Loucy (cell line): ENCODE data around the gene PACRG.

Source experiments
- EZH2phosphoT487 ChIP-seq: fragments of 200-600 bp; IDR thresholded peaks from 2 replicates; pipeline ENCODE4 v1.6.1; 2018; ENCODE audit warnings: antibody characterized with exemption, mild to moderate bottlenecking, moderate library complexity, borderline replicate concordance
- TF ChIP-seq, protein P1 (sequence below): fragments of 200-600 bp; sonication (generic); conservative IDR thresholded peaks from 2 replicates; pipeline ENCODE4 v1.5.1; 2014; ENCODE audit warnings: mild to moderate bottlenecking, antibody characterized with exemption, low read length

DNA sequence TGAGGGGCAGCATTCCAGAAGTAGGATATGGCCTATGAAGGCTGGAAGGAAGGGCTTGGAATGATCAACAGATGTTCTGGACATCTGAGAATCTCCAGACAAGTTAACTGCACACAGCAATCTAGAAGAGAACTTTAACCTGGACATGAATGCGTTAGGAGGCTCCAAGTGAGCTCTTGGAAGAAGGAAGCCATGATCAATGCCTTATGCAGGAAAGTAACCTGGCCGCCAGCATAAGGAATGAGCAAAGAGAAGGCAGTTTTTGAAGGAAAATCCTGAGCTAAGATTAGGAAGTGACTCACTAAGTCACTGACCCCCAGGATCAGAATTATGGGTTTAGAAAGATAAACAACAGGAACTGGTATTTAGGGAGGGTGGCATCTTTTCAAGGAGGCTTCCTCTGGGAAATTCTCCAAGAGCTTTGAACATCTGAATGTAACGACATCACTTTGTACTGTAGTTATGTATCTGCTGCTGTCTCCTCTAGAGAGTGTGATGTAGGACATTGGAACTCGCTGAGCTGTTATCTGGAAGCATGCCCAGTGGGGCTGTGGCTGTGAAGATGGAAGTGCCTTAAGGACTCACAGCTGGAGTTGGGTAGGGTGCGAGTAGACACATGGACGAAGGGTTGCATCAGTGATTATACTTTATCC, 236.8 kb downstream of the PACRG start:
- TF ChIP-seq, protein P1, sequence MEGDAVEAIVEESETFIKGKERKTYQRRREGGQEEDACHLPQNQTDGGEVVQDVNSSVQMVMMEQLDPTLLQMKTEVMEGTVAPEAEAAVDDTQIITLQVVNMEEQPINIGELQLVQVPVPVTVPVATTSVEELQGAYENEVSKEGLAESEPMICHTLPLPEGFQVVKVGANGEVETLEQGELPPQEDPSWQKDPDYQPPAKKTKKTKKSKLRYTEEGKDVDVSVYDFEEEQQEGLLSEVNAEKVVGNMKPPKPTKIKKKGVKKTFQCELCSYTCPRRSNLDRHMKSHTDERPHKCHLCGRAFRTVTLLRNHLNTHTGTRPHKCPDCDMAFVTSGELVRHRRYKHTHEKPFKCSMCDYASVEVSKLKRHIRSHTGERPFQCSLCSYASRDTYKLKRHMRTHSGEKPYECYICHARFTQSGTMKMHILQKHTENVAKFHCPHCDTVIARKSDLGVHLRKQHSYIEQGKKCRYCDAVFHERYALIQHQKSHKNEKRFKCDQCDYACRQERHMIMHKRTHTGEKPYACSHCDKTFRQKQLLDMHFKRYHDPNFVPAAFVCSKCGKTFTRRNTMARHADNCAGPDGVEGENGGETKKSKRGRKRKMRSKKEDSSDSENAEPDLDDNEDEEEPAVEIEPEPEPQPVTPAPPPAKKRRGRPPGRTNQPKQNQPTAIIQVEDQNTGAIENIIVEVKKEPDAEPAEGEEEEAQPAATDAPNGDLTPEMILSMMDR, result no peak
- TF ChIP-seq EZH2phosphoT487, result no peak
